Neural cell (in vitro differentiated cells): ENCODE measurements around the gene CFAP45.

Source experiments
- TF ChIP-seq, protein P1 (sequence below): fragments of 450-650 bp; IDR thresholded peaks from 2 replicates; pipeline ENCODE4 v1.5.1; 2014; ENCODE audit warnings: antibody characterized with exemption, mild to moderate bottlenecking, moderate library complexity; ENCODE audit not compliant: poor library complexity, severe bottlenecking
- TF ChIP-seq, protein P2 (sequence below): IDR thresholded peaks from 2 replicates; pipeline ENCODE4 v1.6.1; 2012; ENCODE audit warnings: borderline replicate concordance

DNA sequence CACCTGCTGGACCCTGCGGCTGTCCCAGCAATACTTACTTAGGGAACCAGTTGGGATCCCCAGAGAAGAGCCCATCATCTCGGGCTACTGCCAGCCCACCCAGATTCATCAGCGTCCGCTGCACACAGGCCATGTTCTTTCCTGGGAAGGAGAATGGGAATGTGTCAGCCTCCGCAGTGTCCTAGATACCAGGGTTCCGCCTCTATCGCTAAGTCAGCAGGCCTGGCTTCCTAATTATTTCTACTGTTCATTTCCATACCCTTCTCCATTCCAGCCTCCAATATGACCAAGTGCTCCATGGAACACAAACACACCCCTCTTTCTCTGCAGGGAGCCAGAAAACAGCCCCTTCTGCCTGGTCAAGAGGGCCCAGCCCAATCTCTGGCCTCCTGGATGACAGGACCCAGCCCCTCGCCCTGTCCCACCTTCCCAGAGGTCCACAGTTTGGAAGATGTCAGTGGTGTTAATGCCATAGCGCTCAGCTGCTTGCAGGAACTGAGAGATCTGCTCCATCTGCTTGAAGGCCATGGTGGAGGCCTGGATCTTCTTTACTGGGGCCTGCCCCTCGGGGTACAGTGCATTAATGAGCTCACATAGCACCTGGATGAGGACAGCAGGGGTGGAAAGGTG is 19.4 kb upstream of the CFAP45 start:
- TF ChIP-seq, protein P1, sequence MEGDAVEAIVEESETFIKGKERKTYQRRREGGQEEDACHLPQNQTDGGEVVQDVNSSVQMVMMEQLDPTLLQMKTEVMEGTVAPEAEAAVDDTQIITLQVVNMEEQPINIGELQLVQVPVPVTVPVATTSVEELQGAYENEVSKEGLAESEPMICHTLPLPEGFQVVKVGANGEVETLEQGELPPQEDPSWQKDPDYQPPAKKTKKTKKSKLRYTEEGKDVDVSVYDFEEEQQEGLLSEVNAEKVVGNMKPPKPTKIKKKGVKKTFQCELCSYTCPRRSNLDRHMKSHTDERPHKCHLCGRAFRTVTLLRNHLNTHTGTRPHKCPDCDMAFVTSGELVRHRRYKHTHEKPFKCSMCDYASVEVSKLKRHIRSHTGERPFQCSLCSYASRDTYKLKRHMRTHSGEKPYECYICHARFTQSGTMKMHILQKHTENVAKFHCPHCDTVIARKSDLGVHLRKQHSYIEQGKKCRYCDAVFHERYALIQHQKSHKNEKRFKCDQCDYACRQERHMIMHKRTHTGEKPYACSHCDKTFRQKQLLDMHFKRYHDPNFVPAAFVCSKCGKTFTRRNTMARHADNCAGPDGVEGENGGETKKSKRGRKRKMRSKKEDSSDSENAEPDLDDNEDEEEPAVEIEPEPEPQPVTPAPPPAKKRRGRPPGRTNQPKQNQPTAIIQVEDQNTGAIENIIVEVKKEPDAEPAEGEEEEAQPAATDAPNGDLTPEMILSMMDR, result no peak
- TF ChIP-seq, protein P2, sequence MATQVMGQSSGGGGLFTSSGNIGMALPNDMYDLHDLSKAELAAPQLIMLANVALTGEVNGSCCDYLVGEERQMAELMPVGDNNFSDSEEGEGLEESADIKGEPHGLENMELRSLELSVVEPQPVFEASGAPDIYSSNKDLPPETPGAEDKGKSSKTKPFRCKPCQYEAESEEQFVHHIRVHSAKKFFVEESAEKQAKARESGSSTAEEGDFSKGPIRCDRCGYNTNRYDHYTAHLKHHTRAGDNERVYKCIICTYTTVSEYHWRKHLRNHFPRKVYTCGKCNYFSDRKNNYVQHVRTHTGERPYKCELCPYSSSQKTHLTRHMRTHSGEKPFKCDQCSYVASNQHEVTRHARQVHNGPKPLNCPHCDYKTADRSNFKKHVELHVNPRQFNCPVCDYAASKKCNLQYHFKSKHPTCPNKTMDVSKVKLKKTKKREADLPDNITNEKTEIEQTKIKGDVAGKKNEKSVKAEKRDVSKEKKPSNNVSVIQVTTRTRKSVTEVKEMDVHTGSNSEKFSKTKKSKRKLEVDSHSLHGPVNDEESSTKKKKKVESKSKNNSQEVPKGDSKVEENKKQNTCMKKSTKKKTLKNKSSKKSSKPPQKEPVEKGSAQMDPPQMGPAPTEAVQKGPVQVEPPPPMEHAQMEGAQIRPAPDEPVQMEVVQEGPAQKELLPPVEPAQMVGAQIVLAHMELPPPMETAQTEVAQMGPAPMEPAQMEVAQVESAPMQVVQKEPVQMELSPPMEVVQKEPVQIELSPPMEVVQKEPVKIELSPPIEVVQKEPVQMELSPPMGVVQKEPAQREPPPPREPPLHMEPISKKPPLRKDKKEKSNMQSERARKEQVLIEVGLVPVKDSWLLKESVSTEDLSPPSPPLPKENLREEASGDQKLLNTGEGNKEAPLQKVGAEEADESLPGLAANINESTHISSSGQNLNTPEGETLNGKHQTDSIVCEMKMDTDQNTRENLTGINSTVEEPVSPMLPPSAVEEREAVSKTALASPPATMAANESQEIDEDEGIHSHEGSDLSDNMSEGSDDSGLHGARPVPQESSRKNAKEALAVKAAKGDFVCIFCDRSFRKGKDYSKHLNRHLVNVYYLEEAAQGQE, result no peak
